Measurements from ENCODE around the gene PROX1. TPM values are rescaled to one million over a fixed set of nuclear protein-coding genes. Genes with fewer than 3 reads are reported as not detected.
A peak's percentile ranks its signal among the peaks of the same experiment; 100 is the strongest.

The PROX1 gene, protein sequence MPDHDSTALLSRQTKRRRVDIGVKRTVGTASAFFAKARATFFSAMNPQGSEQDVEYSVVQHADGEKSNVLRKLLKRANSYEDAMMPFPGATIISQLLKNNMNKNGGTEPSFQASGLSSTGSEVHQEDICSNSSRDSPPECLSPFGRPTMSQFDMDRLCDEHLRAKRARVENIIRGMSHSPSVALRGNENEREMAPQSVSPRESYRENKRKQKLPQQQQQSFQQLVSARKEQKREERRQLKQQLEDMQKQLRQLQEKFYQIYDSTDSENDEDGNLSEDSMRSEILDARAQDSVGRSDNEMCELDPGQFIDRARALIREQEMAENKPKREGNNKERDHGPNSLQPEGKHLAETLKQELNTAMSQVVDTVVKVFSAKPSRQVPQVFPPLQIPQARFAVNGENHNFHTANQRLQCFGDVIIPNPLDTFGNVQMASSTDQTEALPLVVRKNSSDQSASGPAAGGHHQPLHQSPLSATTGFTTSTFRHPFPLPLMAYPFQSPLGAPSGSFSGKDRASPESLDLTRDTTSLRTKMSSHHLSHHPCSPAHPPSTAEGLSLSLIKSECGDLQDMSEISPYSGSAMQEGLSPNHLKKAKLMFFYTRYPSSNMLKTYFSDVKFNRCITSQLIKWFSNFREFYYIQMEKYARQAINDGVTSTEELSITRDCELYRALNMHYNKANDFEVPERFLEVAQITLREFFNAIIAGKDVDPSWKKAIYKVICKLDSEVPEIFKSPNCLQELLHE
- under 1 TPM; 0.02 to 0.15 TPM for total RNA-seq

DNA sequence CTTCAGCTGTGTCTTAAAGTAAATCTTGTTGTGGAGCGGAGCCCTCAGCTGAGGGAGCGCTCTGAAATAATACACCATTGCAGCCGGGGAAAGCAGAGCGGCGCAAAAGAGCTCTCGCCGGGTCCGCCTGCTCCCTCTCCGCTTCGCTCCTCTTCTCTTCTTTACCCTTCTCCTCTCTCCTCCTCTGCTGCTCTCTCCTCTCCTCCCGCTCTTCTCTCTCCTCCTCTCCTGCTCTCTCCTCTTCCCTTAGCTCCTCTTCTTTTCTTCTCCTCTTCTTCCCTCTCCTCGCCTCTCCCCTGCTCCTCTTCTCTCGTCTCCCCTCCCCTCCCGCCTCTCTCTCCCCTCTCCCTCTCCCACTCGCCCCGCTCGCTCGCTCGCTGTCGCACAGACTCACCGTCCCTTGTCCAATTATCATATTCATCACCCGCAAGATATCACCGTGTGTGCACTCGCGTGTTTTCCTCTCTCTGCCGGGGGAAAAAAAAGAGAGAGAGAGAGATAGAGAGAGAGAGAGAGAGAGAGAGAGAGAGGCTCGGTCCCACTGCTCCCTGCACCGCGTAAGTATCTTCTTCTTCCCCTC, at the start of gene PROX1:
TSS of gene PROX1 (plus strand) at position 47 of the 580 bp plus-strand sequence. CDS start 8,563 bp downstream, outside the sequence.
- peak; percentile 67 for DNase-seq
- H3K27me3 Mint-ChIP-seq = peaks cover 94% of the 10 kb centered on the region
- peaks cover 2% of the 10 kb centered on the region for H3K36me3 Mint-ChIP-seq (ENCODE audit: low read depth)
- peak within 1 kb of the TSS; percentile 91 for H3K27ac Mint-ChIP-seq
- H3K4me3 Mint-ChIP-seq = peak within 1 kb of the TSS; percentile 90
- CTCF ChIA-PET = interaction anchor here (0.7 kb wide), 1 partner anchor 226 kb away, joined by 3 read pairs; no protein-coding TSS in a partner anchor
- H3K9me3 Mint-ChIP-seq = no peaks in the 10 kb centered on the region
- H3K4me1 Mint-ChIP-seq = peaks cover 39% of the 10 kb centered on the region
- POLR2A ChIA-PET = interaction anchor here (0.7 kb wide), 1 partner anchor 31 kb away, joined by 3 read pairs; no protein-coding TSS in a partner anchor

DNA sequence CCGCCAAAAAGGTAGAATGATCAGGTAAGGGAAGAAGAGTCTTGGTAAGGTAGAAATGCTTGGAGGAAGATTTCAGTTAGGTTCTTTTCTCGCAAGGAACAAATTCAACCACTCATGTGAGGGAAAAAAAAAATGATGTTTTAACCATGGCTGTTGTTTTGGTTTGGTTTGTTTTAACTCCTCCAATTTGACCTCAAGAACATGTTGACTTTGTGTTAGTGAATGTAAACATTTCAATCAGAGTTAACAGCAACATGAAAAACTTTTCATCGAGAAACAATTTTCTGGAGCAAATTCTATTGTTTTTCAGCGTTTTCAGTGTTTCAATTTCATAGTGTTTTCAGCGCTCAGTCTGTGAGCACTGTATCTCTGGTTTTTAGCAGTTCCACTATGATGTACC, 49.0 kb upstream of the PROX1 start:
- H3K27me3 Mint-ChIP-seq = no peaks in the 10 kb centered on the region
- H3K4me1 Mint-ChIP-seq = no peaks in the 10 kb centered on the region
- CTCF ChIA-PET = no interaction called here
- no peak for DNase-seq
- H3K9me3 Mint-ChIP-seq = no peaks in the 10 kb centered on the region
- no peak overlapping the region for H3K27ac Mint-ChIP-seq
- no peaks in the 10 kb centered on the region for H3K36me3 Mint-ChIP-seq (ENCODE audit: low read depth)
- no peak overlapping the region for H3K4me3 Mint-ChIP-seq
- POLR2A ChIA-PET = no interaction called here

DNA sequence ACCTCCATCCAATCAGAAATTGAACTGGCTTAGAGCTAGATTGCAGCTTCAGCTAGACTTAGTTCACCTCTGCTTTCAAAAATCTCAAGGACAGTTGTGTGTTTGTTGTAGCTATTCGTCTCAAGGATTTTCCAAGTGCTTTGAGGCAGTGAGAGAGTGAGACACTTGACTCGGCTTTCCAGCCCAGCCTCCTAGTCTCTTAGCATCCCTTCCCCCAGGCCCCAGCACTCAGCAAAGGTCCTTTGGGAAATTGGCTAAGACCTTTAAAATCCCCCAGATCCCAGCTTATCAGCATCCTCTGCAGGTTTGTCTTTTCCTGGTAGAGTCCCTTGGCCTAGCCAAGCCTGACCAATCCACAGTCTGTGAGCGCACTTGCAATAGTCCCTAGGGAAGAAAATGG, 47.9 kb upstream of the PROX1 start:
- Mint-ChIP-seq H3K27ac (no peak overlapping the region), H3K4me3 (no peak overlapping the region), H3K4me1 (no peaks in the 10 kb centered on the region), H3K9me3 (no peaks in the 10 kb centered on the region), H3K36me3 (ENCODE audit: low read depth) (no peaks in the 10 kb centered on the region), H3K27me3 (no peaks in the 10 kb centered on the region)
- CTCF ChIA-PET = no interaction called here
- POLR2A ChIA-PET = no interaction called here
- DNase-seq = no peak

DNA sequence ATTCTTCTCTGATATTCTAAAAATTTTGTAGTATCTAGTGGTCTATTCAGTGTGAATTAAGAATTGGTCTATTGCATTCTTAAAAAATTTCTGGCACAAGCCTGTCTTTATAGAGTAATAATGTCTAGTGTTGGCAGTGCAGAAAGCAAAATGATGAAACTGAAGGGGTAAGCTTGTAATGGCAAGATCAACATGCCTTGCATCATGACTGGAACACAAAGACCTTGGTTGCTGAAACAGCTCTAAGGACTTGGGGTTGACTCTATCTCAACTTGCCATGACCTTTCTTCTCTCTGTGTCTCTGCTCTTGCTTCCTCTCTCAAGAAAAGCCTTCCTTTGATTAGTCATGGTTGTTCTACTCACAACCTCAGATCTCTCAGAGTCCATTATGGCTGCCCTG, 46.8 kb upstream of the PROX1 start:
- no peak overlapping the region for H3K4me3 Mint-ChIP-seq
- no peak overlapping the region for H3K27ac Mint-ChIP-seq
- POLR2A ChIA-PET = no interaction called here
- DNase-seq = no peak
- no peaks in the 10 kb centered on the region for H3K9me3 Mint-ChIP-seq
- H3K4me1 Mint-ChIP-seq = no peaks in the 10 kb centered on the region
- no peaks in the 10 kb centered on the region for H3K27me3 Mint-ChIP-seq
- H3K36me3 Mint-ChIP-seq (ENCODE audit: low read depth) = no peaks in the 10 kb centered on the region
- CTCF ChIA-PET = no interaction called here

DNA sequence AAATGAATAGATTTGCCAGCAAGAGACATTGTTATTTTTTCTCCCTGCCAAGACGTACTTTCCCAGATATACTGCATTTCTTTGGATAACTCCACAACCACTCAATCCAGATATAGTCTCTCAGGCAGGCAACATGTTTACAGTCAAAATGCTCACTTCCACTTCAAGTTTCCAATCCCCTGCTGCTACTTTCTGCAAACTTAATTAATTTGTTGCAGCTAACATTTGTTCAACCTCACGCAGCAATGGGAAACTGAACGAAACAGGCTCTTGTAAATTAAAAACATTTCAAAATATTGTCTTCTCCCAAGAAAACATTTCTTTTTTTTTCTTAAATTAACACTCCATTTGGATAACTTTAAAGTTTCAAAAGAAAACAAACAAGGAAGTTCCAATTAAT, 45.7 kb upstream of the PROX1 start:
- Mint-ChIP-seq H3K4me3 (no peak overlapping the region), H3K27me3 (no peaks in the 10 kb centered on the region), H3K9me3 (no peaks in the 10 kb centered on the region), H3K27ac (no peak overlapping the region), H3K4me1 (no peaks in the 10 kb centered on the region), H3K36me3 (ENCODE audit: low read depth) (no peaks in the 10 kb centered on the region)
- CTCF ChIA-PET = no interaction called here
- DNase-seq = no peak
- POLR2A ChIA-PET = no interaction called here

DNA sequence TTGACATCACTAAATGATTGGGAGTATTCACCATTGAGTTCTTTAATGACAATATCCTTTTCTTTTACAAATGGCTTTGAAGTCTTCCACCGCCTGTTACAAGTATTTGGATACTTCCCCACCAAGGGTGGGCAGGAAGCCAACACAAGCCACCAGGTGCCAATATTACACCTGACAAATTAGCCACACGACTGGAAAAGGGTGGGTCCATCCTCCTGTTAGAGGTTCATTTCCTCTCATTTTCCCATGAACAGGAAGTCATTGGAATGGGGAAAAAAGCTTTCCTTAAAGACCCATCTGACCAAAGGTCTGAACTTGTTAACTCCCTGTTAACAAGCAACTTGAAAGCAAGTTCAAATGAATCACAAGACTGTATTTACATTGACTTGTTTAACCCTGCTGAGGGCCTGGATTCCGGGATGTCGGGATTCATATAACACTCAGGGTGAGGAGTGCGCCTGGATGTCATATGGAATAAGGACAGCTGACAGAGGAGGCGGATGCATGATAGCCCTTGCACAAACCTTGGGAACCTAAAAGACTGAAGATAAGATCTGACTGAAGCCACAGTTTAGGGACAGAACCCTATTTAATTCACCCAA, 40.5 kb upstream of the PROX1 start:
- Mint-ChIP-seq H3K27me3 (peaks cover 2% of the 10 kb centered on the region), H3K9me3 (no peaks in the 10 kb centered on the region), H3K27ac (no peak overlapping the region), H3K4me1 (no peaks in the 10 kb centered on the region), H3K36me3 (ENCODE audit: low read depth) (no peaks in the 10 kb centered on the region), H3K4me3 (no peak overlapping the region)
- no peak for DNase-seq
- POLR2A ChIA-PET = no interaction called here
- CTCF ChIA-PET = no interaction called here

DNA sequence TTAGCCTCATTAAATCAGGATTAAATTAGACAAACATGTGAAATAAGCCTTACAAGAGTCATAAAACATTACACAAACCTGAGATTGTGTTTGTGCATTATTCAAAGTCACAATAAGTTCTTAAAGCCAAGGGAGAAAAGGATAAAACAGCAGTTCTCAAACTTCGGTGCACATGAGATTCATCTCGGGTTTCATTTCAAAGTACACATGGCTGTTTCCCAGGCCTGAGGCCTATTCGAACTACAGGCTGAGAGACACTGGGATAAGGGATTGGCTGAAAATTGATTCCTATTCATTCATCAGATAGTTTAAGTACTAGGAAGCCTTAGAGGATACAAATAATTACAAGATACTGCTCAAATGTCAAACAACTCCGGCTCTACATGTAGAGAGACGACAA, 35.9 kb upstream of the PROX1 start:
- ChIA-PET CTCF (no interaction called here), POLR2A (no interaction called here)
- no peaks in the 10 kb centered on the region for H3K9me3 Mint-ChIP-seq
- no peak overlapping the region for H3K4me3 Mint-ChIP-seq
- H3K4me1 Mint-ChIP-seq = no peaks in the 10 kb centered on the region
- no peak overlapping the region for H3K27ac Mint-ChIP-seq
- DNase-seq = no peak
- H3K36me3 Mint-ChIP-seq (ENCODE audit: low read depth) = no peaks in the 10 kb centered on the region
- H3K27me3 Mint-ChIP-seq = peaks cover 2% of the 10 kb centered on the region

DNA sequence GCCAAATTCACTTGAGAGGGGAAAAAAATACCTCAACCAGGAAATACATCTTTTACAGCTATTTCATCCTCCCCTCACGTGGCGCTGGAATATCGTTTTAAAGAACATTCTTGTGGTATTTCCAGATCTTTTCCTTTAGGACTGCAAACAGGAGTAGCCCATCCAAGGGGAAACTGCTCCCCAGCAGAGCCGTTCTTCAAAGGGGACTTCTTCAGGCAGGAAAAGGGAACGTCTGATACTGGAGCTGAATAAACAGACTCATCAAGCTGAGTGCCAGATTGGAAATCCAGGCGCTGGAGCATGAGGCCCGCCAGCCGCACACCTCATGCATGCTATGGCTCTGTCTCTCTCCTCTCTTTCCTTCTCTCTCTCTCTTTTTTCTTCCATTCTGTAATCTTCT, 34.0 kb upstream of the PROX1 start:
- Mint-ChIP-seq H3K27ac (no peak overlapping the region), H3K4me1 (no peaks in the 10 kb centered on the region), H3K4me3 (no peak overlapping the region), H3K36me3 (ENCODE audit: low read depth) (no peaks in the 10 kb centered on the region), H3K9me3 (no peaks in the 10 kb centered on the region), H3K27me3 (peaks cover 2% of the 10 kb centered on the region)
- POLR2A ChIA-PET = no interaction called here
- DNase-seq = no peak
- CTCF ChIA-PET = no interaction called here

DNA sequence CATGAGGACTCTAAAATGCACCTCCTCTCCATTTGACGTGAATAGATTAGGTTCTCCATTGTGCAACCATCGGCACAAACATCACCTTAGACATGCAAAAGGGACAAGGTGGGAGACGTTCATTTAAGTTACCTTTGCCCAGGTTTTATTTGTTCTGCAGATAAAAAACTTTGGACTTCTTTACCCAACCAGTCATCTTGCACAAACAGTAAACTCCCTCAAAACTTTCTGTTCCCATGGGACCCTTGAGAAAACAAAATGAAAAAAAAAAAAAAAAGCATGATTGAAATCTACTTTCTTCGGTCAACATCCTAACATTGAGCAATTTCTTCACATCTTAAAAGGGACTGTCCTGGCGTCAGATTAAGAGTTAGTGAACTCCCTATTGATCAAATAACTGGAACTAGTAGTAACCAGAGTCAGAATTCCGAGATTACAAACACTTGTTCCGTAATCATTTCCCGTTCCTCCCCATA, 31.4 kb upstream of the PROX1 start:
- CTCF ChIA-PET = no interaction called here

DNA sequence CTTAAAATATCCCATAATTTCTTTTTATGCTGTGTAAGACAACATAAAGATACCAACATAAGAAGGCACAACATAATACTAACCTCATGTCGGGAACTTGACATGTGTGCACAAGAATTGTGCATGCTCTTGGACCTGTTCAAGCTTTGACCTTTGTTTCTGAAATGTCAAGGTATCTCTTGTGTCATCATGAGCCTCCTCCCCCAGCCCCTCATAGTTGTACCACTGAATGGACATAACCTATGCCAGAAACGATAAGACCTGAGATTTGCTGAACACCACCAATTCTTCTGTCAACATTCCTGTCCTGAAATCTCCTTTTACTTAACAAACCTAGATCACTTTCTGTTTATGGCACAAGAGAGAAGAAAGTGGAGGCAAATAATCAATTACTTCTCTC, 29.4 kb upstream of the PROX1 start:
- Mint-ChIP-seq H3K4me3 (no peak overlapping the region), H3K9me3 (no peaks in the 10 kb centered on the region), H3K27ac (no peak overlapping the region), H3K4me1 (no peaks in the 10 kb centered on the region), H3K27me3 (peaks cover 2% of the 10 kb centered on the region), H3K36me3 (ENCODE audit: low read depth) (no peaks in the 10 kb centered on the region)
- ChIA-PET POLR2A (no interaction called here), CTCF (no interaction called here)
- no peak for DNase-seq

More for the DNA sequence above, 31.4 kb upstream of the PROX1 start:
- Mint-ChIP-seq H3K27me3 (peaks cover 2% of the 10 kb centered on the region), H3K9me3 (no peaks in the 10 kb centered on the region), H3K4me3 (no peak overlapping the region), H3K27ac (no peak overlapping the region), H3K36me3 (ENCODE audit: low read depth) (no peaks in the 10 kb centered on the region), H3K4me1 (no peaks in the 10 kb centered on the region)
- POLR2A ChIA-PET = no interaction called here
- DNase-seq = no peak

DNA sequence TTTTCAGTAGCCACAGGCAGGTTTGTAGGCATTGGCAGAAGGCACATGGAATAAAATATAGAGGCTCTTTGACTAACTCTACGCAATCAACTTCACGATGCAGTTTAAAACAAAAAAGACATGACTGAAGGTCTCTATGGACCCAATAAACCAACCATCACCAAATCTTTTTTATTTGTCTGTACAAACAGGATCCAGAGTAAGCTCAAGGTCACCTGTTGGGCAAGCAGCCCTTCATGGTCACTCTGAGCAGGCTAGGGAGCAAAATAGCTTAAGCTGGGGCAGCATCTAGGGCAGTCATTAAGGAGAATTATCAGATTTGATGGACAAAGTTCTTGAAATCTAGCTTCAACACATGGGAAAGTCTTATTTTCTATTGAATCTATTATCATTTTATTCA, 26.8 kb upstream of the PROX1 start:
- no peaks in the 10 kb centered on the region for H3K36me3 Mint-ChIP-seq (ENCODE audit: low read depth)
- DNase-seq = no peak
- ChIA-PET POLR2A (no interaction called here), CTCF (no interaction called here)
- H3K27me3 Mint-ChIP-seq = peaks cover 5% of the 10 kb centered on the region
- no peak overlapping the region for H3K4me3 Mint-ChIP-seq
- no peaks in the 10 kb centered on the region for H3K9me3 Mint-ChIP-seq
- H3K27ac Mint-ChIP-seq = no peak overlapping the region
- no peaks in the 10 kb centered on the region for H3K4me1 Mint-ChIP-seq

DNA sequence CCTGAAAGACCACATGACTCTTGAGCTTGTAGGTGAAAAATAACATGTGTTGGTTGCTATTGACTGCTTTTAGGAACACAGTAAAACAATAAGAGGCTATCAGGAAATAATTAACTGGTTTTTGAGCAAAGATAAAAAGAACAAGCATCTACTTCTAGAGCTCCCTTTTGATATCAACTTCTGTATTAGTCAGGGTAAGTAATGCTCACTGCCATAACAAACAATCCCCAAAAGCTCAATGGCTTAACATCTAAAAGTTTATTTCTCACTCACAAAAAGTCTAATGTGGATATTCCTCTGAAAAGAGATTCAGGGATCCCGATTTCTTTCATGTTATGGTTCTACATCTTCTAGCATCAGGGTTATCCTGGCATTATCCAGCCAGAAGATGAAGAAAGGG, 25.3 kb upstream of the PROX1 start:
- POLR2A ChIA-PET = no interaction called here

DNA sequence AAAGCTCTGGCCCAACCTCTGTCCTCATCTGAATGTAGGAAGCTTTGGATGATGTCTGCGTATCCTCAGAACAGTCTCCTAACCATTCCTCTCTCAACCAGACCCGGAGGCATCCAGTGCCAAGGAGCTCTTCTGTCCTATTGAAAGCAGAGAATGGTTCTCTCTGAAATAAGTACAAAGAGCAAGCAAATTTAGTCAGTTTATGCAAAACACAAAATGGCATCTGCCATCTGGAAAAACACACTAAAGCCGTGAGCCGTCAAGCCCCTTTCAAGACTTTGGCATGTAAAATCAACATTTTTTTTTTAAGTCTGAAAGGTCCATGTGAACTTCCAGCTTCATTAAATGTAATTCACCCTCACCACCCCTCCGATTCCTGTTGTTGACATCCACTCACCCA, 21.7 kb upstream of the PROX1 start:
- Mint-ChIP-seq H3K27ac (no peak overlapping the region), H3K27me3 (peaks cover 3% of the 10 kb centered on the region)

More for the DNA sequence above, 25.3 kb upstream of the PROX1 start:
- peaks cover 3% of the 10 kb centered on the region for H3K27me3 Mint-ChIP-seq
- H3K27ac Mint-ChIP-seq = no peak overlapping the region
- no peaks in the 10 kb centered on the region for H3K4me1 Mint-ChIP-seq
- H3K36me3 Mint-ChIP-seq (ENCODE audit: low read depth) = no peaks in the 10 kb centered on the region
- CTCF ChIA-PET = no interaction called here
- H3K9me3 Mint-ChIP-seq = no peaks in the 10 kb centered on the region
- no peak overlapping the region for H3K4me3 Mint-ChIP-seq
- DNase-seq = no peak

More for the DNA sequence above, 21.7 kb upstream of the PROX1 start:
- Mint-ChIP-seq H3K9me3 (no peaks in the 10 kb centered on the region), H3K36me3 (ENCODE audit: low read depth) (no peaks in the 10 kb centered on the region), H3K4me1 (no peaks in the 10 kb centered on the region), H3K4me3 (no peak overlapping the region)
- ChIA-PET POLR2A (no interaction called here), CTCF (no interaction called here)
- no peak for DNase-seq
